Ovary (tissue), 9 donors: ENCODE measurements around the gene STRN. TPM values are rescaled to one million over a fixed set of nuclear protein-coding genes. Genes with fewer than 3 reads are reported as not detected.
"Not testable (repeated sequence)": the region's sequence is repeated elsewhere in the genome, so short reads cannot be mapped to it uniquely, and the experiment has no call there.

Experiments
- DNase-seq, 5 donors: peaks; one replicate each; pipeline ENCODE4 v3.0.0-alpha.2; 2019 to 2020
- H3K27ac ChIP-seq, 2 donors: fragments of 200-600 bp; one replicate each; pipeline versions ENCODE4 v1.5.1 to v1.8.0; 2019 to 2022
- H3K27me3 ChIP-seq: fragments of 200-600 bp; one replicate; pipeline ENCODE4 v1.8.0; 2022
- H3K36me3 ChIP-seq: fragments of 200-600 bp; sonication (generic); one replicate; pipeline ENCODE4 v1.5.1; 2019
- H3K4me1 ChIP-seq: one replicate; pipeline ENCODE4 v1.8.1; 2013; ENCODE audit warnings: mild to moderate bottlenecking, moderate library complexity; ENCODE audit not compliant: insufficient read depth
- H3K4me3 ChIP-seq: fragments of 200-600 bp; sonication (generic); one replicate; pipeline ENCODE4 v1.5.1; 2017
- H3K9me3 ChIP-seq, 2 donors: fragments of 200-600 bp in 1 of 2; sonication (generic) in 1 of 2; one replicate each; pipeline versions ENCODE4 v1.5.1 to v1.8.1; 2013 to 2019; ENCODE audit warnings: mild to moderate bottlenecking in 1 of 2, moderate library complexity in 1 of 2
- EP300 ChIP-seq: sonication (generic); formaldehyde crosslinking; IDR thresholded peaks from one replicate; pipeline ENCODE4 v1.6.1; 2017; ENCODE audit warnings: antibody characterized with exemption
- POLR2A ChIP-seq: fragments of 450-650 bp; IDR thresholded peaks from one replicate; pipeline ENCODE4 v1.6.1; 2017; ENCODE audit warnings: antibody characterized with exemption, mild to moderate bottlenecking, moderate library complexity
- WGBS, 3 donors: extraction: QIAGEN DNeasy Blood & Tissue Kit in 1 of 3; methylation state at CpG; one replicate each; pipeline versions ENCODE4 v1.1.5 to v1.1.7; 2013 to 2017; 5-methylcytosine and 5-hydroxymethylcytosine counted together
- intact Hi-C, 4 donors: fragments of 100-400 bp; cut with DNase I; formaldehyde crosslinking; loops; one replicate each; pipeline versions ENCODE4 v1.11.0 to v1.15.1; 2022 to 2023
- polyA plus RNA-seq, 2 donors: library from polyadenylated mRNA; stranded (reverse); fragments of 200-250 nt in 1 of 2; fragments of 350-450 nt in 1 of 2; fragmentation: Illumina TruSeq in 1 of 2; extraction: RNeasy Lipid Tissue Mini Kit (QIAGEN cat#74804) in 1 of 2; gene quantifications; one replicate each; pipeline ENCODE4 v1.2.3, GENCODE V29; 2013 to 2014
- total RNA-seq, 7 donors: library from RNA; depleted of rRNA in 2 of 7; stranded (reverse); fragments of >200 nt in 2 of 7; fragmentation: NEBNext Ultra II Directional in 3 of 7; extraction: Animal tissue kit (Norgen Biotek cat#: 25700) in 3 of 7; gene quantifications; one replicate each; pipeline versions ENCODE4 v1.1.0 to v1.2.4, GENCODE V29; 2016 to 2023
- TF ChIP-seq, protein P1 (sequence below), 3 donors: fragments of 450-650 bp in 2 of 3; fragments of 200-600 bp in 1 of 3; IDR thresholded peaks; one replicate each; pipeline versions ENCODE4 v1.5.1 to v1.8.0; 2016 to 2022; ENCODE audit warnings: antibody characterized with exemption in 3 of 3, mild to moderate bottlenecking in 1 of 3
- donor health status: DM: no; HTN: no; CAD: no; lungs with moderate emphysema.
- donor health status: DM: no; HTN: no; CAD: no.
- donor health status: Bipolar disorder and iron deficiency.
- donor health status: DM: yes; HTN: yes; CAD: no.
- donor health status: DM: no; HTN: no; CAD: no.
- donor health status: DM: yes; HTN: yes; CAD: no.

STRN gene
- total and polyA plus RNA-seq, 9 donors: 5.7 to 23.1 (median 18.2) TPM

DNA sequence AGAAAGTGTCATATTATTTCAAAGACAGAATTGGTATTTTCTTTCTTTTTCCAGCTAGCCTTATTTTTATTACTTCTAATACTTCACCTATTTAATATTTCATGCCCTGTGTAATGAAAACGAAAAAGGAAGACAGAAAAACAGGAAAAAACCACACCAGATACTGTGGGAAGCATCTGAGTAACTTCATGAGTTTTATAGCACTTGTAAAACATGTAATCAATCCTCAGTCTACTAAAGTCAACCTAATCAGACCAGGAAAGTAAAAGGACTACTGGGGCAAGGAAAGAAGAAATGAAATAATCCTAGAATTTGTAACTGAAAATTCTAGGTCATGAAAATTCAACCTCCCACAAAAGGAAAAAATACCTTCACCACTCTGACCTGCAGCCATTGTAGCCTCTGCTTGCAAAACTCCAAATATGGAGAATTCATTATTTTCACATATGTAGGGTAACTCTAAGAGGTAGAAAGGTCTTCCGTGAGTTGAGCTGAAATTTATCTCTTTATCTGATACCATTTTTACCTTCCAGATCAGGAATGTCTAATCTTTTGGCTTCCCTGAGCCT is 34.7 kb upstream of the STRN start:
- H3K27me3 ChIP-seq: no peaks in the 10 kb centered on the region
- no peak overlapping the region for H3K27ac ChIP-seq
- no peaks in the 10 kb centered on the region for H3K9me3 ChIP-seq
- TF ChIP-seq EP300: no peak
- TF ChIP-seq, protein P1, sequence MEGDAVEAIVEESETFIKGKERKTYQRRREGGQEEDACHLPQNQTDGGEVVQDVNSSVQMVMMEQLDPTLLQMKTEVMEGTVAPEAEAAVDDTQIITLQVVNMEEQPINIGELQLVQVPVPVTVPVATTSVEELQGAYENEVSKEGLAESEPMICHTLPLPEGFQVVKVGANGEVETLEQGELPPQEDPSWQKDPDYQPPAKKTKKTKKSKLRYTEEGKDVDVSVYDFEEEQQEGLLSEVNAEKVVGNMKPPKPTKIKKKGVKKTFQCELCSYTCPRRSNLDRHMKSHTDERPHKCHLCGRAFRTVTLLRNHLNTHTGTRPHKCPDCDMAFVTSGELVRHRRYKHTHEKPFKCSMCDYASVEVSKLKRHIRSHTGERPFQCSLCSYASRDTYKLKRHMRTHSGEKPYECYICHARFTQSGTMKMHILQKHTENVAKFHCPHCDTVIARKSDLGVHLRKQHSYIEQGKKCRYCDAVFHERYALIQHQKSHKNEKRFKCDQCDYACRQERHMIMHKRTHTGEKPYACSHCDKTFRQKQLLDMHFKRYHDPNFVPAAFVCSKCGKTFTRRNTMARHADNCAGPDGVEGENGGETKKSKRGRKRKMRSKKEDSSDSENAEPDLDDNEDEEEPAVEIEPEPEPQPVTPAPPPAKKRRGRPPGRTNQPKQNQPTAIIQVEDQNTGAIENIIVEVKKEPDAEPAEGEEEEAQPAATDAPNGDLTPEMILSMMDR (IDR thresholded peaks at IDR 0.05): no peak
- TF ChIP-seq POLR2A: no peak
- WGBS, 3 donors: 82 to 86% (median 82%) methylated on average over 2 of the region's 2 CpGs
- no peaks in the 10 kb centered on the region for H3K4me1 ChIP-seq
- no peaks in the 10 kb centered on the region for H3K36me3 ChIP-seq
- H3K4me3 ChIP-seq: no peak overlapping the region
- intact Hi-C loops: no loop called here
- no peak for DNase-seq

DNA sequence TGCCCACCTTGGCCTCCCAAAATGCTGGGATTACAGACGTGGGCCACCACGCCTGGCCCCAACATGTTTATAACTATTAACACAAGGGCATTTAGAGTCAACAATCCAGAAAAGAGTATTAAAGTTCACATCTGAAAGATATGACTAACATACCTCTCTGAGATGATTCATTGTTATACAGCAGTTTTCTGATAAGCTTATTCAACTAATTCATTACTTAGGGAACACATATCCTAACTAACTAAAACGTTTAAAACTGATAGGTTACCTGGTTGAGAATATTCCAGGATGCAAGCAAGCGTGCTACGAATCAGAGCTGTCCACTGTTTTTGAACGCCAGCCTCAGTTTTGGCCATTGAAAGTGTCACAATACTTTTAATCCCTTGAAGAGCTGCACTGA is 34.0 kb upstream of the STRN start:
- no peaks in the 10 kb centered on the region for H3K36me3 ChIP-seq
- no peak overlapping the region for H3K27ac ChIP-seq
- H3K9me3 ChIP-seq: no peaks in the 10 kb centered on the region
- no peaks in the 10 kb centered on the region for H3K27me3 ChIP-seq
- TF ChIP-seq, protein P1 (IDR thresholded peaks at IDR 0.05): no peak
- no peak for TF ChIP-seq POLR2A
- TF ChIP-seq EP300: no peak
- DNase-seq: no peak
- no peaks in the 10 kb centered on the region for H3K4me1 ChIP-seq
- no peak overlapping the region for H3K4me3 ChIP-seq
- WGBS, 3 donors: 79 to 83% (median 82%) methylated on average over 6 of the region's 6 CpGs
- intact Hi-C loops: no loop called here

DNA sequence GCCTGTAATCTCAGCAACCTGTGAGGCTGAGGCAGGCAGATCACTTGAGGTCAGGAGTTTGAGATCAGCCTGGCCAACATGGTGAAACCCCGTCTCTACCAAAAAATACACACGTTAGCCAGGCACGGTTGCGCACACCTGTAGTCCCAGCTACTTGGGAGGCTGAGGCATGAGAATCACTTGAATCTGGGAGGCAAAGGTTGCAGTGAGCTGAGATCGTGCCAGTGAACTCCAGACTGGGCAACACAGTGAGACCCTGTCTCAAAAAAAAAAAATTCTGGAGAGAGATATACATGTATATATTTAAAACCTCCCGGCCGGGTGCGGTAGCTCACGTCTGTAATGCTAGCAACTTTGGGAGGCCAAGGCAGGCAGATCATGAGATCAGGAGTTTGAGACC is 33.1 kb upstream of the STRN start:
- H3K4me3 ChIP-seq, DNase-seq, H3K27me3 ChIP-seq, H3K9me3 ChIP-seq, H3K27ac ChIP-seq, H3K36me3 ChIP-seq, H3K4me1 ChIP-seq, intact Hi-C loops: not testable (repeated sequence)
- WGBS, 3 donors: 97 to 98% (median 97%) methylated on average over 9 of the region's 9 CpGs

DNA sequence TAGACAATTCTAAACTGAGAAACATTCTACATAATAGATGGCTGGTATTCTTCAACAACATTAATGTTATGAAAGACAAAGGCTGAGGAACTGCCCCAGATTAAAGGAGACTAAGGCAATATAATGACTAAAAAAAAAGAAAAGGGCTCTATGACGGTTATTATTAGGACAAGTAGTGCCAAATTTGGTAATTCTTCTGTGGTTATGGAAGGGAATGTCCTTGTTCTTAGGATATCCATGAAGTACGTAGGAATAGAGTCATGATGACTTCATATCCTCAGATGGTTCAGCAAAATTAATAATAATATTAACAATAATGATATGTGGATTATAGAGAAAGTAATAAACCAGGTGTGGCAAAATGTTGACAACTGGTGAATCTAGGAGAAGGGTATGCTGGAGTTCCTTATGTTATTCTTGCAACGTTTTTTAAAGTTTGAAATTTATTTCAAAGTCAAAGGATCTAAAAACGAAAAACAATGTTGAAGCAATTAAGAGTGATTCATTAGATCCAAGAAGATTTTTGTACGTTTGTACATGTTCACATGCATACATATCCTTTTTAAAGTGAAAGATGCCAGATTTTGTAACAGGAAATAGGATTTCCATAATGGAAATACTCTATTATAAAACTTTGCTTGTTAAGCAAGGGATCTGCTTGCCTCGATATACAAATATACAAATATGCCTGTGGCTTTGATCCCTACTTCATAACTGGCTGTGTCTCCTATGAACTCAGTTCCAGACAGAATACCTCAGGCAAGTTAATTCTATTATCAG is 27.7 kb upstream of the STRN start:
- WGBS, 3 donors: 85 to 88% (median 87%) methylated on average over 6 of the region's 6 CpGs
- no peaks in the 10 kb centered on the region for H3K27me3 ChIP-seq
- no peaks in the 10 kb centered on the region for H3K9me3 ChIP-seq
- intact Hi-C loops: no loop called here
- TF ChIP-seq, protein P1 (IDR thresholded peaks at IDR 0.05): no peak
- TF ChIP-seq POLR2A (no peak), EP300 (no peak)
- no peak overlapping the region for H3K27ac ChIP-seq
- H3K4me1 ChIP-seq: no peaks in the 10 kb centered on the region
- no peak overlapping the region for H3K4me3 ChIP-seq
- no peak for DNase-seq
- no peaks in the 10 kb centered on the region for H3K36me3 ChIP-seq

DNA sequence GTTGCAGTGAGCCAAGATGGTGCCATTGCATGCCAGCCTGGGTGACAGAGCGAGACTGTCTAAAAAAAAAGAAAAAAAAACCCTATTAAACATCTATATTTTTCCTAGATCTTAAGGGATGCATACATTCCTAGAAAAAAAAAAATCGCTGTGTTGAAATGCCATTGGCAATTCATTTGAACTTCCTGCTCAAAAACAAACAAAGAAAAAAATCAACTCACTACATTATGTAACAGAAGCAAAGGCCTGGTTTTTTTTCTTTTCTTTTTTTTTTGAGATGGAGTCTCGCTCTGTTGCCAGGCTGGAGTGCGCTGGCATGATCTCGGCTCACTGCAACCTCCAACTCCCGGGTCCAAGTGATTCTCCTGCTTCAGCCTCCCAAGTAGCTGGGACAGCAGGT is 21.7 kb upstream of the STRN start:
- Histone ChIP-seq H3K27ac (no peak overlapping the region), H3K4me1 (no peaks in the 10 kb centered on the region), H3K36me3 (no peaks in the 10 kb centered on the region), H3K4me3 (no peak overlapping the region), H3K27me3 (no peaks in the 10 kb centered on the region), H3K9me3 (no peaks in the 10 kb centered on the region)
- DNase-seq: no peak
- WGBS, 3 donors: 84 to 96% (median 95%) methylated on average over 6 of the region's 6 CpGs
- no peak for TF ChIP-seq POLR2A
- TF ChIP-seq, protein P1 (IDR thresholded peaks at IDR 0.05): no peak
- no peak for TF ChIP-seq EP300
- intact Hi-C loops: no loop called here
